ENCODE measurements around the gene TPRN. TPM values are rescaled to one million over a fixed set of nuclear protein-coding genes. Genes with fewer than 3 reads are reported as not detected.

TPRN gene
- total RNA-seq, 1 donor from 2014 or later, result 5.4 TPM

Small RNAs within 50 kb of the gene (small RNA-seq; reads per million reads assigned to genes)
- not detected for gene MIR3621 (ENCODE audit: low replicate concordance)

Other genes with a start within 250 kb of the TPRN start
- 0.74 TPM for gene LCN12, start 248.5 kb downstream of the TPRN start, total RNA-seq
- gene PTGDS, start 223.2 kb downstream of the TPRN start, total RNA-seq, result 103 TPM
- 0.74 TPM for gene LCNL1, start 217.7 kb downstream of the TPRN start, total RNA-seq
- gene PAXX, start 208.3 kb downstream of the TPRN start, total RNA-seq, result 14.8 TPM
- gene CLIC3, start 204.2 kb downstream of the TPRN start, total RNA-seq, result not detected
- gene ABCA2, start 172.5 kb downstream of the TPRN start, total RNA-seq, result 25.8 TPM
- not detected for gene FUT7, start 168.7 kb downstream of the TPRN start, total RNA-seq
- gene NPDC1, start 154.6 kb downstream of the TPRN start, total RNA-seq, result 24.6 TPM
- gene ENTPD2, start 146.7 kb downstream of the TPRN start, total RNA-seq, result 0.25 TPM
- 1.5 TPM for gene SAPCD2, start 130.2 kb downstream of the TPRN start, total RNA-seq
- 0.25 TPM for gene UAP1L1, start 123.2 kb downstream of the TPRN start, total RNA-seq
- 37.6 TPM for gene MAN1B1, start 113.8 kb downstream of the TPRN start, total RNA-seq
- gene DPP7, start 86.0 kb downstream of the TPRN start, total RNA-seq, result 18.7 TPM
- gene GRIN1, start 61.6 kb downstream of the TPRN start, total RNA-seq, result 41.8 TPM
- 0.49 TPM for gene LRRC26, start 30.7 kb downstream of the TPRN start, total RNA-seq
- not detected for gene TMEM210, start 28.7 kb downstream of the TPRN start, total RNA-seq
- 22.1 TPM for gene ANAPC2, start 12.2 kb downstream of the TPRN start, total RNA-seq
- gene SSNA1, start 12.1 kb downstream of the TPRN start, total RNA-seq, result 15.7 TPM
- gene TMEM203, start 4.9 kb upstream of the TPRN start, total RNA-seq, result 21.9 TPM
- gene NDOR1, start 5.0 kb upstream of the TPRN start, total RNA-seq, result 3.4 TPM
- gene RNF208, start 21.5 kb upstream of the TPRN start, total RNA-seq, result 1.7 TPM
- 0.25 TPM for gene CYSRT1, start 24.4 kb upstream of the TPRN start, total RNA-seq
- gene RNF224, start 26.8 kb upstream of the TPRN start, total RNA-seq, result under 0.01 TPM
- not detected for gene SLC34A3, start 30.2 kb upstream of the TPRN start, total RNA-seq
- 76.5 TPM for gene TUBB4B, start 40.5 kb upstream of the TPRN start, total RNA-seq
- not detected for gene STPG3, start 50.5 kb upstream of the TPRN start, total RNA-seq
- 32.2 TPM for gene NELFB, start 54.6 kb upstream of the TPRN start, total RNA-seq
- gene TOR4A, start 77.0 kb upstream of the TPRN start, total RNA-seq, result 0.49 TPM
- 2.7 TPM for gene NRARP, start 101.5 kb upstream of the TPRN start, total RNA-seq
- gene EXD3, start 222.4 kb upstream of the TPRN start, total RNA-seq, result 14.0 TPM
- 2.0 TPM for gene NOXA1, start 222.7 kb upstream of the TPRN start, total RNA-seq
- gene ENTPD8, start 240.6 kb upstream of the TPRN start, total RNA-seq, result not detected